Measurements from ENCODE around the gene SELPLG.
"Not testable (repeated sequence)": the region's sequence is repeated elsewhere in the genome, so short reads cannot be mapped to it uniquely, and the experiment has no call there.

Gene SELPLG

DNA sequence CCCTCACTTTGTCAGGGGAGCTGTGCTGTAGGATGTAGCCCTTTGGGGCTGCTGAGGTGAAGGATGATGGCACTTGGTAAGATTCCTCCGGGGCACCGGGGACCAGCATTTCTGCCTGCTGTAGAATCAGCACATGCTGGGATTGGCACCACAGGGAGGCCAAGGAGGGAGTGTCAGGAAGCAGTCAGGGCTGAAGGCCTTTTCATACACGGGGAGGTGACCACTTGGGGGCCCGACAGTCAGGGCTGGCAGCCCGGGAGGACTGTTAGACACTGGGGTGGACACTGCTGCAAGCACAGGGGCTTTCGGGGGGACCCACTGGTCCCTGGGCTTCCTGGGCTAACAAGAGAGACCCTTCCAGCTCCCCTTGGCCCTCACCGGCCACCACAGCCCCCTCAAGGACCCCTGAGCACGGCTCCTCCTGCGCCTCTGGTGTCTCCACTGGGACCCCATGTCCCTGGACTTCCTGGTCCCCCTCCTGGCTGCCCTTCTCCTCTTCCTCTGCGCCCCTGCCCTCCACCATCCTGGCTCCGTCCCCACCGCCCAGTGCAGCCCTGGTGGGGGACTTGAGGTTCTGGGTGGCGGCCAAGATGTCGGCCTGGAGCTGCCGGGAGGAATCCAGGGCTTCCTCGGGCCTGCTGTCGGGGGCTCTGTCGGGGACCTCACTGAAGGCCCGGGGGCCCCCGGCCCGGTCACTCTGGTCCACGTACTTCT is 42.3 kb downstream of the SELPLG start:
- H2AFZ ChIP-seq (ENCODE audit: low read depth, low read length): no peak overlapping the region
- no peak overlapping the region for H3K9ac ChIP-seq (ENCODE audit: low read depth, low read length)
- no peaks in the 10 kb centered on the region for H3K4me1 ChIP-seq (ENCODE audit: insufficient read depth, low read length)
- no peak for ATAC-seq (ENCODE audit: insufficient read depth, low read depth)
- DNase-seq: no peak
- no peaks in the 10 kb centered on the region for H3K36me3 ChIP-seq (ENCODE audit: insufficient read depth, low read length)
- no peaks in the 10 kb centered on the region for H3K9me3 ChIP-seq (ENCODE audit: insufficient read depth, low read length, severe bottlenecking)
- no peaks in the 10 kb centered on the region for H4K20me1 ChIP-seq (ENCODE audit: insufficient read depth, low read length)
- no peaks in the 10 kb centered on the region for H3K27me3 ChIP-seq (ENCODE audit: insufficient read depth, low read length, poor library complexity)
- no peak for TF ChIP-seq EZH2 (IDR thresholded peaks at IDR 0.05; ENCODE audit: borderline replicate concordance, low read depth, low read length, severe bottlenecking)
- TF ChIP-seq CTCF (IDR thresholded peaks at IDR 0.05; ENCODE audit: borderline replicate concordance, extremely low read depth, low read length, poor library complexity, severe bottlenecking): no peak
- H3K79me2 ChIP-seq (ENCODE audit: insufficient read depth, low read length): no peaks in the 10 kb centered on the region
- no peak overlapping the region for H3K4me3 ChIP-seq (ENCODE audit: low read depth in 1 of 2, low read length in 2 of 2)
- no peak overlapping the region for H3K4me2 ChIP-seq (ENCODE audit: insufficient read depth, low read length)
- H3K27ac ChIP-seq (ENCODE audit: low read length): no peak overlapping the region

DNA sequence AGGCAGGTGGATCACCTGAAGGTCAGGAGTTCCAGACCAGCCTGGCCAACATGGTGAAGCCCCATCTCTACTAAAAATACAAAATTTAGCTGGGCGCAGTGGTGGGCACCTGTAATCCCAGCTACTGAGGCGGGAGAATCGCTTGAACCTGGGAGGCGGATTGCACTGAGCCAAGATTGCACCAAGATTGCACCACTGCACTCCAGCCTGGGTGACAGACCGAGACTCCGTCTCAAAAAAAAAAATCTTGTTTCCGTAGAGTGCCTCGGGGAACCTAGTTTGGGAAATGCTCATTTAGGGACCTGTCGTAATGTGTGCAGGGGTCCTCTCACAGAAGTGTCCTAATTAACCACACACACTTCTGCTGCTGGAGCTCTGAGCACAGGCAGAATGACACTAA is 43.2 kb downstream of the SELPLG start:
- not testable (repeated sequence) for H3K4me2 ChIP-seq (ENCODE audit: insufficient read depth, low read length); ATAC-seq (ENCODE audit: insufficient read depth, low read depth); H3K9ac ChIP-seq (ENCODE audit: low read depth, low read length); H3K27ac ChIP-seq (ENCODE audit: low read length); H3K79me2 ChIP-seq (ENCODE audit: insufficient read depth, low read length); H3K36me3 ChIP-seq (ENCODE audit: insufficient read depth, low read length); H4K20me1 ChIP-seq (ENCODE audit: insufficient read depth, low read length); DNase-seq; H3K4me3 ChIP-seq (ENCODE audit: low read depth in 1 of 2, low read length in 2 of 2); H3K27me3 ChIP-seq (ENCODE audit: insufficient read depth, low read length, poor library complexity); H3K4me1 ChIP-seq (ENCODE audit: insufficient read depth, low read length); H3K9me3 ChIP-seq (ENCODE audit: insufficient read depth, low read length, severe bottlenecking); H2AFZ ChIP-seq (ENCODE audit: low read depth, low read length)

DNA sequence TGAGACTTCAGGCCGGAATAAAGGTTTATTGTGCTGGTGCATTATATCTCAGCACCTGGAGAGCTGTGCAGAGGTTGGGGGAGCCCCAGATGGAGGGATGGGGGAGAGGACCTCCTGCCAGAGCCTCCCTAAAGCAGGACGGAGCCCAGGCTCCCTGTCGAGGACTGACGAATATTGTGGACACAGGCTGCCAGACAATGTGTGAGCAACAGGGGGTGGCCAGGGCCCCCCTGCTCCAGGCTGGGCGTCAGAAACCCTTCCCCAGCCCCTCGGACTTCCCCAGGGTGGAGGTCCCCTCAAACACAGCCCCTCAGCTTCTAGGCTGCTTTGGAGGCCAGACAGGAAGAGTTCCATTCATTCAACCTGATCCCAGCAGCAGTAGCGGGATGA is 43.9 kb downstream of the SELPLG start:
- Histone ChIP-seq H3K27ac (ENCODE audit: low read length) (no peak overlapping the region), H3K4me2 (ENCODE audit: insufficient read depth, low read length) (no peak overlapping the region), H3K36me3 (ENCODE audit: insufficient read depth, low read length) (no peaks in the 10 kb centered on the region), H4K20me1 (ENCODE audit: insufficient read depth, low read length) (no peaks in the 10 kb centered on the region), H3K27me3 (ENCODE audit: insufficient read depth, low read length, poor library complexity) (no peaks in the 10 kb centered on the region), H3K4me3 (ENCODE audit: low read depth in 1 of 2, low read length in 2 of 2) (no peak overlapping the region), H3K4me1 (ENCODE audit: insufficient read depth, low read length) (no peaks in the 10 kb centered on the region), H2AFZ (ENCODE audit: low read depth, low read length) (no peak overlapping the region), H3K9ac (ENCODE audit: low read depth, low read length) (no peak overlapping the region), H3K9me3 (ENCODE audit: insufficient read depth, low read length, severe bottlenecking) (no peaks in the 10 kb centered on the region), H3K79me2 (ENCODE audit: insufficient read depth, low read length) (no peaks in the 10 kb centered on the region)
- no peak for DNase-seq
- TF ChIP-seq EZH2 (IDR thresholded peaks at IDR 0.05; ENCODE audit: borderline replicate concordance, low read depth, low read length, severe bottlenecking) (no peak), CTCF (IDR thresholded peaks at IDR 0.05; ENCODE audit: borderline replicate concordance, extremely low read depth, low read length, poor library complexity, severe bottlenecking) (no peak)
- ATAC-seq (ENCODE audit: insufficient read depth, low read depth): no peak

GRCh38 chr12:108589028-108589839 is 44.5 kb downstream of the SELPLG start:
- Histone ChIP-seq H3K4me2 (ENCODE audit: insufficient read depth, low read length) (no peak overlapping the region), H4K20me1 (ENCODE audit: insufficient read depth, low read length) (no peaks in the 10 kb centered on the region), H3K4me1 (ENCODE audit: insufficient read depth, low read length) (no peaks in the 10 kb centered on the region), H3K4me3 (ENCODE audit: low read depth in 1 of 2, low read length in 2 of 2) (no peak overlapping the region), H2AFZ (ENCODE audit: low read depth, low read length) (no peak overlapping the region), H3K9me3 (ENCODE audit: insufficient read depth, low read length, severe bottlenecking) (no peaks in the 10 kb centered on the region), H3K27ac (ENCODE audit: low read length) (no peak overlapping the region), H3K79me2 (ENCODE audit: insufficient read depth, low read length) (no peaks in the 10 kb centered on the region), H3K36me3 (ENCODE audit: insufficient read depth, low read length) (no peaks in the 10 kb centered on the region), H3K9ac (ENCODE audit: low read depth, low read length) (no peak overlapping the region), H3K27me3 (ENCODE audit: insufficient read depth, low read length, poor library complexity) (no peaks in the 10 kb centered on the region)
- TF ChIP-seq CTCF (IDR thresholded peaks at IDR 0.05; ENCODE audit: borderline replicate concordance, extremely low read depth, low read length, poor library complexity, severe bottlenecking): no peak
- ATAC-seq (ENCODE audit: insufficient read depth, low read depth) (no peak), DNase-seq (no peak)
